OCI-LY1 (cell line): Measurements from ENCODE around the gene TFF3.

Experiments used
- EZH2 ChIP-seq: fragments of 200-600 bp; sonication (generic), shearing (Covaris generic); IDR thresholded peaks from 2 replicates; pipeline ENCODE4 v1.8.0; 2017; ENCODE audit warnings: borderline replicate concordance, mixed run types, mild to moderate bottlenecking, antibody characterized with exemption, low read length, moderate library complexity, mixed read lengths
- TF ChIP-seq, protein P1 (sequence below): fragments of 200-600 bp; sonication (generic), shearing (Covaris generic); IDR thresholded peaks from 2 replicates; pipeline ENCODE4 v1.5.1; 2017; ENCODE audit warnings: mild to moderate bottlenecking, antibody characterized with exemption, low read length, moderate library complexity, mixed read lengths

- TF ChIP-seq, protein P1, sequence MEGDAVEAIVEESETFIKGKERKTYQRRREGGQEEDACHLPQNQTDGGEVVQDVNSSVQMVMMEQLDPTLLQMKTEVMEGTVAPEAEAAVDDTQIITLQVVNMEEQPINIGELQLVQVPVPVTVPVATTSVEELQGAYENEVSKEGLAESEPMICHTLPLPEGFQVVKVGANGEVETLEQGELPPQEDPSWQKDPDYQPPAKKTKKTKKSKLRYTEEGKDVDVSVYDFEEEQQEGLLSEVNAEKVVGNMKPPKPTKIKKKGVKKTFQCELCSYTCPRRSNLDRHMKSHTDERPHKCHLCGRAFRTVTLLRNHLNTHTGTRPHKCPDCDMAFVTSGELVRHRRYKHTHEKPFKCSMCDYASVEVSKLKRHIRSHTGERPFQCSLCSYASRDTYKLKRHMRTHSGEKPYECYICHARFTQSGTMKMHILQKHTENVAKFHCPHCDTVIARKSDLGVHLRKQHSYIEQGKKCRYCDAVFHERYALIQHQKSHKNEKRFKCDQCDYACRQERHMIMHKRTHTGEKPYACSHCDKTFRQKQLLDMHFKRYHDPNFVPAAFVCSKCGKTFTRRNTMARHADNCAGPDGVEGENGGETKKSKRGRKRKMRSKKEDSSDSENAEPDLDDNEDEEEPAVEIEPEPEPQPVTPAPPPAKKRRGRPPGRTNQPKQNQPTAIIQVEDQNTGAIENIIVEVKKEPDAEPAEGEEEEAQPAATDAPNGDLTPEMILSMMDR: no peak
- TF ChIP-seq EZH2: no peak
Measured at GRCh38 chr21:42295845-42296244, 19.4 kb downstream of the TFF3 start.
